Caco-2 (cell line): ENCODE data around the gene TGFB2. TPM values are rescaled to one million over a fixed set of nuclear protein-coding genes. Genes with fewer than 3 reads are reported as not detected.

Source experiments
- BruUV-seq: library from RNA; stranded (reverse); fragments of 400-500 nt; replicated peaks from 2 replicates; lab custom pipeline; 2021; lab: Mats Ljungman, UMichigan
- CTCF ChIA-PET: fragments of 300-600 bp; sonication (Branson Sonifier 250); formaldehyde crosslinking; loops from one replicate; lab custom pipeline; 2022; ENCODE audit warnings: antibody characterized with exemption; lab: Charles Lee
- POLR2A ChIA-PET: fragments of 300-600 bp; sonication (Branson Sonifier 250); formaldehyde crosslinking; loops from one replicate; lab custom pipeline; 2022; ENCODE audit warnings: antibody characterized with exemption; lab: Charles Lee
- DNase-seq, 2 experiments: peaks; one replicate each; pipeline versions ENCODE4 v3.0.0 to v3.0.0-alpha.2; 2020 to 2022
- H3K27me3 ChIP-seq: replicated peaks from 2 replicates; pipeline ENCODE4 v1.6.0; 2011; ENCODE audit warnings: low read length; ENCODE audit not compliant: control insufficient read depth, insufficient read depth
- H3K36me3 ChIP-seq: 2 replicates; pipeline ENCODE4 v1.5.1; 2011; ENCODE audit warnings: low read length; ENCODE audit not compliant: control insufficient read depth, insufficient read depth
- H3K4me1 ChIP-seq: fragments of 250-450 bp; sonication (Bioruptor Pico); 2 replicates; pipeline ENCODE4 v1.5.1; 2020; ENCODE audit warnings: mild to moderate bottlenecking
- H3K4me3 ChIP-seq: 2 replicates; pipeline ENCODE4 v1.5.1; 2011; ENCODE audit warnings: low read depth, mild to moderate bottlenecking, control low read depth, low read length
- H3K9me3 ChIP-seq: fragments of 250-450 bp; sonication (Bioruptor Pico); 2 replicates; pipeline ENCODE4 v1.5.1; 2020; ENCODE audit warnings: mild to moderate bottlenecking, moderate library complexity
- H3K27ac Mint-ChIP-seq: one replicate; pipeline ENCODE4 v1.8.0; 2022; ENCODE audit warnings: mixed read lengths; ENCODE audit not compliant: unreplicated experiment
- H3K27me3 Mint-ChIP-seq: one replicate; pipeline ENCODE4 v1.8.0; 2022; ENCODE audit warnings: mixed read lengths; ENCODE audit not compliant: insufficient read depth, unreplicated experiment
- H3K36me3 Mint-ChIP-seq: one replicate; pipeline ENCODE4 v1.8.0; 2022; ENCODE audit warnings: mild to moderate bottlenecking, mixed read lengths; ENCODE audit not compliant: insufficient read depth, unreplicated experiment
- H3K4me1 Mint-ChIP-seq: one replicate; pipeline ENCODE4 v1.8.0; 2022; ENCODE audit warnings: low read depth, mixed read lengths; ENCODE audit not compliant: unreplicated experiment
- H3K4me3 Mint-ChIP-seq: one replicate; pipeline ENCODE4 v1.8.0; 2022; ENCODE audit warnings: mild to moderate bottlenecking, moderate library complexity, mixed read lengths; ENCODE audit not compliant: unreplicated experiment
- H3K9me3 Mint-ChIP-seq: one replicate; pipeline ENCODE4 v1.8.0; 2022; ENCODE audit warnings: mixed read lengths; ENCODE audit not compliant: unreplicated experiment
- intact Hi-C: fragments of 100-400 bp; cut with micrococcal nuclease; formaldehyde crosslinking; loops from one replicate; pipeline ENCODE4 v1.10.0; 2022; ENCODE audit not compliant: unreplicated experiment
- total RNA-seq: library from RNA; stranded (reverse); gene quantifications from 2 replicates; pipeline ENCODE4 v1.2.3, GENCODE V29; 2022
- TF ChIP-seq, protein P1 (sequence below), 2 experiments: fragments of 200-600 bp in 1 of 2; IDR thresholded peaks; 1 replicate in 1 of 2; 2 replicates in 1 of 2; pipeline versions ENCODE4 v1.5.1 to v1.8.0; 2011 to 2022; ENCODE audit warnings: antibody characterized with exemption in 1 of 2, control low read depth in 1 of 2, inconsistent platforms in 1 of 2, low read depth in 1 of 2, low read length in 1 of 2, mild to moderate bottlenecking in 1 of 2, moderate library complexity in 1 of 2; ENCODE audit not compliant: insufficient read depth in 1 of 2, severe bottlenecking in 1 of 2, unreplicated experiment in 1 of 2

TGFB2 gene
- total RNA-seq, 1 experiment from 2014 or later, result 14.2 TPM

DNA sequence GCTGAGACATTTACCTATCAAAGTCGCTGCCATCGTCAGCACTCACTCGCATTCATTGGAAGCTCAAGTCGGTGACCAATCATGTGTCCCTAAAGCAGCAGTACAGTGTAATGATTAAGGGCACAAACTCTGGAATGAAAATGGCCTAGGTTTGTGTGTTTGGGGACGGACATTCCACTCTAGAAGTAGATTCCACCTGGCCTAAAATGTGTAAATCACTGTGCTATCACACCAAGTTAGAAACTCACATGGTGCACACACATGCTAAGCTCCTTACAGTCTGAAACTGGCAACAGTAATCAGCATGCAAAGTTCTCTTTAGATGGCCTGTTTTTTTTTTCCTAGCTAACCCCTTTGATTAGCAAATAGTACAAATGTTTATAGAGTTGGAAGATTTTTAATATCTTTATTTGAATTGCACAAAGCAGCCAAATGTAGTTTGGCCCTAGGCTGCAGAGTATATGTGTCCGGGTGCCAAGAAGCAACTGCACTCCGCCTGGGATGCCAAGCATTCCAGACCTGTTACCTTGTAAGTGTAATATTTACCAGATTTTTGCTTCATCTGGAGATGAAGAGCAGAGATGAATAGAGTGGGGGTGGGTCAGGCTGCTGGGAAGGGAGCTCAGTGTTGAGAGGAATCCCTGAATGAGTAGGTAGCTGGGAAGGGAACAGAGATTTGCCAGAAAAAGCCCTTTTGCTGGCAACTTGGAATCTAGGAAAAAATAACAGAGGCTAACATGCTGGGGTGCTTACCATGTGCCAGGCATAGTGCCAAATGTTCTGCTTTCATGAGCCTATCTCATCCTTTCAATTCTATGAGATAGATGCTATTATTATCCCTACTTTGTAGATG lies 35.2 kb downstream of the TGFB2 start:
- intact Hi-C loops, result loop anchor here (1.0 to 2.0 kb wide), 3 partner anchors 13 to 36 kb away; partner anchors contain the start of gene TGFB2
- ChIA-PET POLR2A (interaction anchor here (0.5 to 2.1 kb wide), 7 partner anchors 8 to 1391 kb away, joined by 3 to 9 read pairs (median 5); no protein-coding TSS in a partner anchor), CTCF (interaction anchor here (1.0 to 2.0 kb wide), 3 partner anchors 14 to 41 kb away, joined by 3 to 7 read pairs (median 5); partner anchors contain the start of gene TGFB2)
- no peaks in the 10 kb centered on the region for H3K36me3 ChIP-seq
- DNase-seq, result peak; percentile 79 to 82
- no peaks in the 10 kb centered on the region for H3K36me3 Mint-ChIP-seq
- no peaks in the 10 kb centered on the region for H3K27me3 Mint-ChIP-seq
- H3K4me3 Mint-ChIP-seq, result peak overlapping the region; percentile 20
- H3K4me1 Mint-ChIP-seq, result peaks cover 30% of the 10 kb centered on the region
- TF ChIP-seq, protein P1, sequence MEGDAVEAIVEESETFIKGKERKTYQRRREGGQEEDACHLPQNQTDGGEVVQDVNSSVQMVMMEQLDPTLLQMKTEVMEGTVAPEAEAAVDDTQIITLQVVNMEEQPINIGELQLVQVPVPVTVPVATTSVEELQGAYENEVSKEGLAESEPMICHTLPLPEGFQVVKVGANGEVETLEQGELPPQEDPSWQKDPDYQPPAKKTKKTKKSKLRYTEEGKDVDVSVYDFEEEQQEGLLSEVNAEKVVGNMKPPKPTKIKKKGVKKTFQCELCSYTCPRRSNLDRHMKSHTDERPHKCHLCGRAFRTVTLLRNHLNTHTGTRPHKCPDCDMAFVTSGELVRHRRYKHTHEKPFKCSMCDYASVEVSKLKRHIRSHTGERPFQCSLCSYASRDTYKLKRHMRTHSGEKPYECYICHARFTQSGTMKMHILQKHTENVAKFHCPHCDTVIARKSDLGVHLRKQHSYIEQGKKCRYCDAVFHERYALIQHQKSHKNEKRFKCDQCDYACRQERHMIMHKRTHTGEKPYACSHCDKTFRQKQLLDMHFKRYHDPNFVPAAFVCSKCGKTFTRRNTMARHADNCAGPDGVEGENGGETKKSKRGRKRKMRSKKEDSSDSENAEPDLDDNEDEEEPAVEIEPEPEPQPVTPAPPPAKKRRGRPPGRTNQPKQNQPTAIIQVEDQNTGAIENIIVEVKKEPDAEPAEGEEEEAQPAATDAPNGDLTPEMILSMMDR (IDR thresholded peaks at IDR 0.05; ENCODE audit: insufficient read depth in 1 of 2, low read depth in 1 of 2, low read length in 1 of 2, severe bottlenecking in 1 of 2, unreplicated experiment in 1 of 2), result no peak
- 0 out of 2 replicates have a peak, but pooled peaks cover 2% of the 10 kb centered on the region for H3K9me3 ChIP-seq
- H3K27me3 ChIP-seq, result no peaks in the 10 kb centered on the region
- no peak overlapping the region for H3K4me3 ChIP-seq
- H3K27ac Mint-ChIP-seq, result peak overlapping the region; percentile 89
- H3K4me1 ChIP-seq, result peaks cover 49% of the 10 kb centered on the region
- H3K9me3 Mint-ChIP-seq, result no peaks in the 10 kb centered on the region
- no TSS peak for BruUV-seq

DNA sequence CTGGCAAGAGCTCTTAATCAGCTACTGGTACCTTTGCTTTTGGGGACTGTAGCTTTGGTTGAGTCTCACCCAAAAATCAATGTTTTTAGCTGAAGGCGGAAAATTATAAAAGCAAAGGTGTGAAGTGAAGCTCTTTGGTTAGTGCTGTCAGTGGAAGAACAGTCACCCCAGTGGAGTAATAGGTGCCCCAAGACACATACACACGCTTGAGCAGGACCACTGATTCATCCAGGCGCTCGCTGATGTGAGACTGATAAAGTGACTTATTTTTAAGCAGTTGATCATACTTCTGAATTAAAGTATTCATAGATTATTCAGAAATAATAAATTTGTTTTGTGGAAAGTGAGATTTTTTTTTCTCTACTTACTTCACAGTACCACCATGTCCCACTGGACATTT lies 37.1 kb downstream of the TGFB2 start:
- no peak overlapping the region for H3K4me3 ChIP-seq
- ChIA-PET CTCF (no interaction called here), POLR2A (interaction anchor here (0.6 kb wide), 1 partner anchor 835 kb away, joined by 3 read pairs; no protein-coding TSS in a partner anchor)
- peaks cover 22% of the 10 kb centered on the region for H3K4me1 Mint-ChIP-seq
- TF ChIP-seq, protein P1 (IDR thresholded peaks at IDR 0.05; ENCODE audit: insufficient read depth in 1 of 2, low read depth in 1 of 2, low read length in 1 of 2, severe bottlenecking in 1 of 2, unreplicated experiment in 1 of 2), result no peak
- H3K27me3 ChIP-seq, result no peaks in the 10 kb centered on the region
- BruUV-seq, result no TSS peak
- H3K9me3 ChIP-seq, result 0 out of 2 replicates have a peak, but pooled peaks cover 2% of the 10 kb centered on the region
- peaks cover 6% of the 10 kb centered on the region for H3K36me3 Mint-ChIP-seq
- H3K4me3 Mint-ChIP-seq, result no peak overlapping the region
- intact Hi-C loops, result no loop called here
- no peak for DNase-seq
- no peaks in the 10 kb centered on the region for H3K27me3 Mint-ChIP-seq
- H3K9me3 Mint-ChIP-seq, result no peaks in the 10 kb centered on the region
- H3K4me1 ChIP-seq, result peaks cover 42% of the 10 kb centered on the region
- peak overlapping the region; percentile 89 for H3K27ac Mint-ChIP-seq
- H3K36me3 ChIP-seq, result no peaks in the 10 kb centered on the region

DNA sequence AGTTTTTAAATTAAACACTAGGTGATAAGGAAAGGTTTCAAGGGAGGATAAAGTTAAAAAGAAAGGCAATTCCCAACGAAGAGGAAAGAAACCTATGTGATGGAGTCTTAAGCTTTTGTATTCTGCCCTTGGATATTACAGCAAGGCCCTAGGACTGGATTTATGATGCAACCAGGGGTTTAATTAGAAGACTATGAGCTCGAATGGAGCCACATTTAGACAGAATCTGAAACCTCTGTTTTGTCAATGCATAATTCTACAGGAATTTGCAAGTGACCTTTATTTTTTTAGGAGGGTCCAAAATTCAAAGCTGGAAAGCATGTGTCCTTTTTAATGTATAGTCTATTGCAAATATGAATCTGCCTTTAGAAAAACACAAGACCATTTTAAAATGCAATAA lies 37.9 kb downstream of the TGFB2 start:
- intact Hi-C loops, result no loop called here
- no peak overlapping the region for H3K4me3 ChIP-seq

More for the DNA sequence above, 37.9 kb downstream of the TGFB2 start:
- Mint-ChIP-seq H3K27me3 (no peaks in the 10 kb centered on the region), H3K27ac (no peak overlapping the region), H3K36me3 (peaks cover 6% of the 10 kb centered on the region), H3K9me3 (no peaks in the 10 kb centered on the region), H3K4me1 (peaks cover 22% of the 10 kb centered on the region), H3K4me3 (no peak overlapping the region)
- POLR2A ChIA-PET, result no interaction called here
- no peak for DNase-seq
- BruUV-seq, result no TSS peak
- TF ChIP-seq, protein P1 (IDR thresholded peaks at IDR 0.05; ENCODE audit: insufficient read depth in 1 of 2, low read depth in 1 of 2, low read length in 1 of 2, severe bottlenecking in 1 of 2, unreplicated experiment in 1 of 2), result no peak
- 0 out of 2 replicates have a peak, but pooled peaks cover 2% of the 10 kb centered on the region for H3K9me3 ChIP-seq
- CTCF ChIA-PET, result no interaction called here
- H3K27me3 ChIP-seq, result no peaks in the 10 kb centered on the region
- no peaks in the 10 kb centered on the region for H3K36me3 ChIP-seq
- H3K4me1 ChIP-seq, result peaks cover 36% of the 10 kb centered on the region
